ENCODE measurements around the gene LGMN.

Gene LGMN

DNA sequence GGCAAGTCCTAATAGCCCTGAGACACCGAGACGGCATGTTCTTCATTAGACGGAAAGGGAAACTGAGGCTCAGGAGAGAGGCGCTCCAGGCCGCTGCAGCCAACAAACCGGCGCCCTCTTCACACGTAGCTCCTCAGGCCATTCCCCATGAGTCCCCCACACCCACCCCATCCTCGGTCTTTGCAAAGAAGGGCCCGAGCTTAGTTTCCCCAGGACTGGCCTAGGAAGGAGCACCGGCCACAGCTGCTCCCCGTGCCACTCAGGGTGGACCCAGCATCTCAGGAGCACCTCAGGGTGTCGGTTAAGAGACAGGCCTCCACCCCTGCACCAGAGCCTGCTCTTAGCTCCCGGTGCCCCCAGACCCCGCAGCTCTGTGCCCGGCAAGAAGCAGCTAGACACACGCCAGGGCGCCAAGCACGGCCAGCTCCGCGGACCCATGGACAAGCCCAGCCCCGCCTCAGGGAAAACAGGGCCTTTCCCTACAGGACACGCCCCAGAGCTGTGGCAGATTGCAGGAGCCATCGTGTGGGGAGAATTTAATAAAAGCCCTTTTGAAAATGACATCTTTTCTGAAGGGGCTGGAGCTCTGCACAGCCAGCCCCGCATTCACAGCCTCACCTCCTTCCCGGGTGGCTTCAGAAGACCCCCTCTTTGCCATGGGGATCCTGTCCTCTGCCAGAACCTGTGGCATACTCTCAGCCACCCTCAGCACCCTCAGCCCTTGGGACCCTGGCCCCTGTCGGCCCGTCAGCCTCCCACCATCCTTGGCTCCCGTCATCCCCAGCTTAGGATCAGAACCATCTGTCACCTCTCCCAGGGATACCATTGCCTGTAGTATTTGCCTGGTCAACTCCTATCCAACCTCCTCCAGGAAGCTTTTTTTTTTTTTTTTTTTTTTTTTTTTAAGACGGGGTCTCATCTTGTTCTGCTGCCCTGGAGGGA lies 59.7 kb downstream of the LGMN start:
- H3K9me2 ChIP-seq (replicated peaks; ENCODE audit: insufficient read depth, low read length), result no peaks in the 10 kb centered on the region
- no peak overlapping the region for H3K27ac ChIP-seq (ENCODE audit: low read depth, low read length)
- H3K36me3 ChIP-seq (ENCODE audit: low read length), result no peaks in the 10 kb centered on the region
- TF ChIP-seq EZH2phosphoT487 (conservative IDR thresholded peaks at IDR 0.05; ENCODE audit: low read length), result no peak
- TF ChIP-seq, protein P1, sequence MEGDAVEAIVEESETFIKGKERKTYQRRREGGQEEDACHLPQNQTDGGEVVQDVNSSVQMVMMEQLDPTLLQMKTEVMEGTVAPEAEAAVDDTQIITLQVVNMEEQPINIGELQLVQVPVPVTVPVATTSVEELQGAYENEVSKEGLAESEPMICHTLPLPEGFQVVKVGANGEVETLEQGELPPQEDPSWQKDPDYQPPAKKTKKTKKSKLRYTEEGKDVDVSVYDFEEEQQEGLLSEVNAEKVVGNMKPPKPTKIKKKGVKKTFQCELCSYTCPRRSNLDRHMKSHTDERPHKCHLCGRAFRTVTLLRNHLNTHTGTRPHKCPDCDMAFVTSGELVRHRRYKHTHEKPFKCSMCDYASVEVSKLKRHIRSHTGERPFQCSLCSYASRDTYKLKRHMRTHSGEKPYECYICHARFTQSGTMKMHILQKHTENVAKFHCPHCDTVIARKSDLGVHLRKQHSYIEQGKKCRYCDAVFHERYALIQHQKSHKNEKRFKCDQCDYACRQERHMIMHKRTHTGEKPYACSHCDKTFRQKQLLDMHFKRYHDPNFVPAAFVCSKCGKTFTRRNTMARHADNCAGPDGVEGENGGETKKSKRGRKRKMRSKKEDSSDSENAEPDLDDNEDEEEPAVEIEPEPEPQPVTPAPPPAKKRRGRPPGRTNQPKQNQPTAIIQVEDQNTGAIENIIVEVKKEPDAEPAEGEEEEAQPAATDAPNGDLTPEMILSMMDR (IDR thresholded peaks at IDR 0.05; ENCODE audit: insufficient read depth, low read length, poor library complexity, severe bottlenecking), result no peak
- H3F3A ChIP-seq (ENCODE audit: insufficient read depth), result no peaks in the 10 kb centered on the region
- H3K9me3 ChIP-seq (ENCODE audit: insufficient read depth, low read length), result no peaks in the 10 kb centered on the region
- no peak overlapping the region for H3K9ac ChIP-seq (ENCODE audit: low read length)
- no peak overlapping the region for H3K4me3 ChIP-seq (ENCODE audit: insufficient read depth, low read length, poor library complexity, severe bottlenecking)
- no peak overlapping the region for H2AFZ ChIP-seq (ENCODE audit: low read depth, low read length, severe bottlenecking)
- no peaks in the 10 kb centered on the region for H4K20me1 ChIP-seq (ENCODE audit: low read depth, low read length)
- no peaks in the 10 kb centered on the region for H3K79me2 ChIP-seq (ENCODE audit: insufficient read depth, low read length)
- H3K4me2 ChIP-seq (ENCODE audit: low read depth, low read length, poor library complexity, severe bottlenecking), result no peak overlapping the region
- no peaks in the 10 kb centered on the region for H3K27me3 ChIP-seq (ENCODE audit: low read length)

DNA sequence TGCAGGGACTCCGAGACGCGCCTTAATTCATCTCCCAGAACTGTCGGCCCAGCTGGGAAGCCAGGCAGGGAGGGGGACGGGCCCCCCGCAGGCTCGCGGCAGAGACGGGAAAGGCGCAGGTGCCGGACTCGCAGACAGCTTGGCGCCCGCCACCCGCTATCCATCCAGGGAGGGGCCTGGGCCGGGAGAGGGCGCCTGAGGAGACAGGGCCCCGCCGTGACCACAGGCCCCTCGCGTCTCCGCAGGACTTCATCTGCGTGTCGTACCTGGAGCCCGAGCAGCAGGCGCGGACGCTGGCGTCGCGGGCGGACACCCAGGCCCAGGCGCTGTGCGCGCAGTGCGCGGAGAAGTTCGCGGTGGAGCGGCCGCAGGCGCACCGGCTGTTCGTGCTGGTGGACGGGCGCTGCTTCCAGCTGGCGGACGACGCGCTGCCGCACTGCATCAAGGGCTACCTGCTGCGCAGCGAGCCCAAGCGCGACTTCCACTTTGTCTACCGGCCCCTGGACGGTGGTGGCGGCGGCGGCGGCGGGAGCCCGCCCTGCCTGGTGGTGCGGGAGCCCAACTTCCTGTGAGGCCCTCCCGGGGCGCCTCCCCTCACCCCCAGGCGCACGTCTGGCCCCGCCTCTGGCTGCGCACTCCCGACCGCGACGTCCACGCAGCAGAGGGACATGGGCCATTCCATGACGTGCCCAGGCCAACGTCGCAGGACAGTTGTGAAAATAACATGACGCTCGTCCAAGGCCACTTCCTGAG lies 60.6 kb downstream of the LGMN start:
- Histone ChIP-seq H3K4me3 (ENCODE audit: insufficient read depth, low read length, poor library complexity, severe bottlenecking) (no peak overlapping the region), H3K36me3 (ENCODE audit: low read length) (no peaks in the 10 kb centered on the region), H3K27ac (ENCODE audit: low read depth, low read length) (no peak overlapping the region), H2AFZ (ENCODE audit: low read depth, low read length, severe bottlenecking) (no peak overlapping the region), H3K79me2 (ENCODE audit: insufficient read depth, low read length) (no peaks in the 10 kb centered on the region), H3K9me3 (ENCODE audit: insufficient read depth, low read length) (no peaks in the 10 kb centered on the region), H4K20me1 (ENCODE audit: low read depth, low read length) (no peaks in the 10 kb centered on the region), H3K9me2 (replicated peaks; ENCODE audit: insufficient read depth, low read length) (no peaks in the 10 kb centered on the region), H3F3A (ENCODE audit: insufficient read depth) (no peaks in the 10 kb centered on the region), H3K27me3 (ENCODE audit: low read length) (no peaks in the 10 kb centered on the region), H3K9ac (ENCODE audit: low read length) (no peak overlapping the region), H3K4me2 (ENCODE audit: low read depth, low read length, poor library complexity, severe bottlenecking) (no peak overlapping the region)
- no peak for TF ChIP-seq EZH2phosphoT487 (conservative IDR thresholded peaks at IDR 0.05; ENCODE audit: low read length)
- TF ChIP-seq, protein P1 (IDR thresholded peaks at IDR 0.05; ENCODE audit: insufficient read depth, low read length, poor library complexity, severe bottlenecking), result no peak

DNA sequence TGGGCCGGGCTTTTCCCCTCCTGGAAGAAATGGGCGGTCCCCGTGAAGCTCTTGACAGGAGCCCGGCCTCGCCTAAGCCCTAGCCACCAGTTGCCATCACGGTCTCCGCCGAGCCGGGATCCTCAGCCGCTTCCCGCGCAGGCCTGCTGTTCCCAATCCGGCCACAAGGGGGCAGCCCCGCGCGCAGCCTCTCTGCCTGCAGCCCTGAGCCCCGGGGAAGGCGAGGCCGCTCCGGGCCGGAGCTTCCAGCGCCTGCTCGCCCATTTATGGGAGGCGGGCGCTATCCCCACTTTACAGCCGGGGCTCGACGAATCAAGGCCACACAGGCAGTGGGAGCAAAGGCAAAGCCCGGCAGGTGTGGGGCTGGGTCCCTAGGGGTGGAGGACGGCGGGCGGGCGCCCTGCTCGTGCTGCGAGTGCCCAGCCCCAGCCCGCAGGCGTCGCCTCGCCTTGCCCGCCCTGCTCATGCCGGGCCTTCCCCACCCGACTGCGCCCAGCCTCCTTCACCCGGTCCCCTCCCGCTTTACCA lies 61.5 kb downstream of the LGMN start:
- H3K27ac ChIP-seq (ENCODE audit: low read depth, low read length), result no peak overlapping the region
- no peak overlapping the region for H3K4me3 ChIP-seq (ENCODE audit: insufficient read depth, low read length, poor library complexity, severe bottlenecking)
- H3K27me3 ChIP-seq (ENCODE audit: low read length), result no peaks in the 10 kb centered on the region
- no peaks in the 10 kb centered on the region for H4K20me1 ChIP-seq (ENCODE audit: low read depth, low read length)
- H3K79me2 ChIP-seq (ENCODE audit: insufficient read depth, low read length), result no peaks in the 10 kb centered on the region
- H3K9ac ChIP-seq (ENCODE audit: low read length), result no peak overlapping the region
- H3K9me2 ChIP-seq (replicated peaks; ENCODE audit: insufficient read depth, low read length), result no peaks in the 10 kb centered on the region
- TF ChIP-seq EZH2phosphoT487 (conservative IDR thresholded peaks at IDR 0.05; ENCODE audit: low read length), result no peak
- TF ChIP-seq, protein P1 (IDR thresholded peaks at IDR 0.05; ENCODE audit: insufficient read depth, low read length, poor library complexity, severe bottlenecking), result peak; percentile 90
- no peak overlapping the region for H3K4me2 ChIP-seq (ENCODE audit: low read depth, low read length, poor library complexity, severe bottlenecking)
- H3K36me3 ChIP-seq (ENCODE audit: low read length), result no peaks in the 10 kb centered on the region
- no peaks in the 10 kb centered on the region for H3F3A ChIP-seq (ENCODE audit: insufficient read depth)
- H2AFZ ChIP-seq (ENCODE audit: low read depth, low read length, severe bottlenecking), result no peak overlapping the region
- H3K9me3 ChIP-seq (ENCODE audit: insufficient read depth, low read length), result no peaks in the 10 kb centered on the region
